HL-60 (cell line): ENCODE results near the gene ARHGAP26.
A peak's percentile ranks its signal among the peaks of the same experiment; 100 is the strongest.

ENCODE experiments used
- DNase-seq, 2 experiments: peaks; one replicate each; pipeline ENCODE4 v3.0.0-alpha.2; 2010 to 2020; ENCODE audit warnings: low read depth in 1 of 2, low spot score in 1 of 2
- H3K27ac ChIP-seq: fragments of 250-450 bp; sonication (Bioruptor Pico); replicated peaks from 2 replicates; pipeline ENCODE4 v1.5.1; 2020; ENCODE audit warnings: mild to moderate bottlenecking, moderate library complexity
- H3K27me3 ChIP-seq: fragments of 250-450 bp; sonication (Bioruptor Pico); 2 replicates; pipeline ENCODE4 v1.5.1; 2021; ENCODE audit warnings: mild to moderate bottlenecking, moderate library complexity; ENCODE audit not compliant: insufficient read depth, poor library complexity, severe bottlenecking
- H3K4me3 ChIP-seq: replicated peaks from 2 replicates; pipeline ENCODE4 v1.5.1; 2011; ENCODE audit warnings: mild to moderate bottlenecking, control low read depth, low read length; ENCODE audit not compliant: insufficient read depth
- GABPA ChIP-seq: IDR thresholded peaks from 2 replicates; pipeline ENCODE4 v1.6.1; 2012; ENCODE audit warnings: low read depth
- POLR2AphosphoS5 ChIP-seq: IDR thresholded peaks from 2 replicates; pipeline ENCODE4 v1.6.1; 2012; ENCODE audit warnings: low read depth
- SPI1 ChIP-seq: IDR thresholded peaks from 2 replicates; pipeline ENCODE4 v1.6.1; 2012; ENCODE audit warnings: low read depth, mild to moderate bottlenecking, borderline replicate concordance
- TF ChIP-seq, protein P1 (sequence below): IDR thresholded peaks from one replicate; pipeline ENCODE4 v1.5.1; 2011; ENCODE audit warnings: low read length, control low read depth, inconsistent platforms; ENCODE audit not compliant: insufficient read depth
- TF ChIP-seq, protein P2 (sequence below): IDR thresholded peaks from 2 replicates; pipeline ENCODE4 v1.6.1; 2012; ENCODE audit warnings: low read depth; ENCODE audit not compliant: insufficient replicate concordance

ARHGAP26 gene

GRCh38 chr5:142839711-142840346, 69.7 kb downstream of the ARHGAP26 start:
- H3K27ac ChIP-seq: no peak overlapping the region
- TF ChIP-seq, protein P1, sequence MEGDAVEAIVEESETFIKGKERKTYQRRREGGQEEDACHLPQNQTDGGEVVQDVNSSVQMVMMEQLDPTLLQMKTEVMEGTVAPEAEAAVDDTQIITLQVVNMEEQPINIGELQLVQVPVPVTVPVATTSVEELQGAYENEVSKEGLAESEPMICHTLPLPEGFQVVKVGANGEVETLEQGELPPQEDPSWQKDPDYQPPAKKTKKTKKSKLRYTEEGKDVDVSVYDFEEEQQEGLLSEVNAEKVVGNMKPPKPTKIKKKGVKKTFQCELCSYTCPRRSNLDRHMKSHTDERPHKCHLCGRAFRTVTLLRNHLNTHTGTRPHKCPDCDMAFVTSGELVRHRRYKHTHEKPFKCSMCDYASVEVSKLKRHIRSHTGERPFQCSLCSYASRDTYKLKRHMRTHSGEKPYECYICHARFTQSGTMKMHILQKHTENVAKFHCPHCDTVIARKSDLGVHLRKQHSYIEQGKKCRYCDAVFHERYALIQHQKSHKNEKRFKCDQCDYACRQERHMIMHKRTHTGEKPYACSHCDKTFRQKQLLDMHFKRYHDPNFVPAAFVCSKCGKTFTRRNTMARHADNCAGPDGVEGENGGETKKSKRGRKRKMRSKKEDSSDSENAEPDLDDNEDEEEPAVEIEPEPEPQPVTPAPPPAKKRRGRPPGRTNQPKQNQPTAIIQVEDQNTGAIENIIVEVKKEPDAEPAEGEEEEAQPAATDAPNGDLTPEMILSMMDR: no peak
- TF ChIP-seq, protein P2, sequence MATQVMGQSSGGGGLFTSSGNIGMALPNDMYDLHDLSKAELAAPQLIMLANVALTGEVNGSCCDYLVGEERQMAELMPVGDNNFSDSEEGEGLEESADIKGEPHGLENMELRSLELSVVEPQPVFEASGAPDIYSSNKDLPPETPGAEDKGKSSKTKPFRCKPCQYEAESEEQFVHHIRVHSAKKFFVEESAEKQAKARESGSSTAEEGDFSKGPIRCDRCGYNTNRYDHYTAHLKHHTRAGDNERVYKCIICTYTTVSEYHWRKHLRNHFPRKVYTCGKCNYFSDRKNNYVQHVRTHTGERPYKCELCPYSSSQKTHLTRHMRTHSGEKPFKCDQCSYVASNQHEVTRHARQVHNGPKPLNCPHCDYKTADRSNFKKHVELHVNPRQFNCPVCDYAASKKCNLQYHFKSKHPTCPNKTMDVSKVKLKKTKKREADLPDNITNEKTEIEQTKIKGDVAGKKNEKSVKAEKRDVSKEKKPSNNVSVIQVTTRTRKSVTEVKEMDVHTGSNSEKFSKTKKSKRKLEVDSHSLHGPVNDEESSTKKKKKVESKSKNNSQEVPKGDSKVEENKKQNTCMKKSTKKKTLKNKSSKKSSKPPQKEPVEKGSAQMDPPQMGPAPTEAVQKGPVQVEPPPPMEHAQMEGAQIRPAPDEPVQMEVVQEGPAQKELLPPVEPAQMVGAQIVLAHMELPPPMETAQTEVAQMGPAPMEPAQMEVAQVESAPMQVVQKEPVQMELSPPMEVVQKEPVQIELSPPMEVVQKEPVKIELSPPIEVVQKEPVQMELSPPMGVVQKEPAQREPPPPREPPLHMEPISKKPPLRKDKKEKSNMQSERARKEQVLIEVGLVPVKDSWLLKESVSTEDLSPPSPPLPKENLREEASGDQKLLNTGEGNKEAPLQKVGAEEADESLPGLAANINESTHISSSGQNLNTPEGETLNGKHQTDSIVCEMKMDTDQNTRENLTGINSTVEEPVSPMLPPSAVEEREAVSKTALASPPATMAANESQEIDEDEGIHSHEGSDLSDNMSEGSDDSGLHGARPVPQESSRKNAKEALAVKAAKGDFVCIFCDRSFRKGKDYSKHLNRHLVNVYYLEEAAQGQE: no peak
- TF ChIP-seq GABPA: no peak
- H3K4me3 ChIP-seq: no peak overlapping the region
- DNase-seq: no peak
- H3K27me3 ChIP-seq: no peaks in the 10 kb centered on the region

- no peaks in the 10 kb centered on the region for H3K27me3 ChIP-seq
- H3K4me3 ChIP-seq: no peak overlapping the region
- TF ChIP-seq, protein P2: no peak
- TF ChIP-seq, protein P1: no peak
- no peak for TF ChIP-seq POLR2AphosphoS5
- no peak for TF ChIP-seq SPI1
- no peak for TF ChIP-seq GABPA
- H3K27ac ChIP-seq: no peak overlapping the region
- peak in 1 of 2 experiments; percentile 56 for DNase-seq
These were observed 70.4 kb downstream of the ARHGAP26 start for GRCh38 chr5:142840575-142840974.

DNA sequence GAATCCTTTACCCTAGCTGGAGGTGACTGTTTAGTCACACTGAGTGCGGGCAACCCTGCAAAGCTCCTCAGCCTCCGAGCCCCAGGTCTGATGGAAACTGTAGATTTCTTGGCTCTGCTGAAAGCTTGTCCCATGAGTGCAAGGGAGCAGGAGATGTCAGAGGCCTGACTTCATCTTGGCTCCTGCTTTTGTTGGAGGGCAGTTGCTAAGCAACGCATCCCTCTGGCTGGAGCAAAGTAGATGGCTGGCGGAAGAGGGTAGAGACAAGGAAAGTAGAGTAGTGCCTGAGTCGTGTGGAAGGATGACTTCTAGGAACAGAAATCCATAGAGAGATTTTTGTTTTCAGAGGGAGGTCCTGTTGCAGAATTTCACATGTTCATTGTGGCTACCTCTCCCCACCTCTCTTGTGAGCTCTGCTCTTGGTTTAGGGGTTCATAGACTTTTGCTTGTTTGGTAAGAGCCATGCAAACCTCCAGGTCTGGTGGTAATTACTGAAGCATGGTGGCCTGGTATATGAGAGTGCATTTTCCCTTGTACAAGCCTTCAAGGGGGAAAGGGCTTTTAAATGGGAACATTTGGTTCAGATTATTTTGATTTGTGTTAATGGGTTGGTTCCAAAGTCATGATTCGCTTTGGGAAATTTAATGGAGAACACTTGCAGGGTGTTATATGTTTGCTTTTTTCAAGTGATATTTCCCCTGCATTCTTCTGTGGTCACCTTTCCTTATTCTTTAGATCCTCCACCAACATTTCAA, 71.5 kb downstream of the ARHGAP26 start:
- no peak for TF ChIP-seq POLR2AphosphoS5
- no peak for TF ChIP-seq GABPA
- TF ChIP-seq, protein P1: no peak
- no peak for TF ChIP-seq SPI1
- TF ChIP-seq, protein P2: no peak
- H3K4me3 ChIP-seq: no peak overlapping the region
- no peak for DNase-seq
- no peak overlapping the region for H3K27ac ChIP-seq
- H3K27me3 ChIP-seq: no peaks in the 10 kb centered on the region
